Purkinje cell (primary cell): ENCODE data around the gene CSNK1G2. TPM values are rescaled to one million over a fixed set of nuclear protein-coding genes. Genes with fewer than 3 reads are reported as not detected.

ENCODE experiments used
- polyA plus RNA-seq: library from polyadenylated mRNA; unstranded; fragments of >200 nt; fragmentation: Nextera tagmentation; gene quantifications from 2 replicates; pipeline ENCODE4 v1.2.1, GENCODE V29; 2014

CSNK1G2 gene
- 0.40 and 0.52 TPM in 2 replicates for polyA plus RNA-seq

GRCh38 chr19:1941146-1942077 is at the start of gene CSNK1G2:
Gene CSNK1G2, plus strand, starts transcription at chr19:1941172. Its CDS starts 28,601 bp downstream, at chr19:1969773.

GRCh38 chr19:1905110-1905862 is 35.7 kb upstream of the CSNK1G2 start, which contains the start of the genes ADAT3 and SCAMP4:
Gene ADAT3, plus strand, starts transcription at chr19:1905399. Its CDS starts 6,649 bp downstream, at chr19:1912048.
Gene SCAMP4, plus strand, starts transcription at chr19:1905399. Its CDS starts 9,621 bp downstream, at chr19:1915020.

GRCh38 chr19:2015608-2015950 is 74.6 kb downstream of the CSNK1G2 start, which contains the start of gene BTBD2:
Gene BTBD2, minus strand, starts transcription at chr19:2015714. Its CDS starts 11 bp downstream, at chr19:2015703.

Other genes with a start within 250 kb of the CSNK1G2 start
- not detected in 2 replicates for gene ONECUT3, start 187.7 kb upstream of the CSNK1G2 start, polyA plus RNA-seq
- not detected in 2 replicates for gene ATP8B3, start 128.9 kb upstream of the CSNK1G2 start, polyA plus RNA-seq
- gene REXO1, start 92.7 kb upstream of the CSNK1G2 start, polyA plus RNA-seq = not detected in 2 replicates
- 0.14 and 0.15 TPM in 2 replicates for gene KLF16, start 77.6 kb upstream of the CSNK1G2 start, polyA plus RNA-seq
- gene ABHD17A, start 55.7 kb upstream of the CSNK1G2 start, polyA plus RNA-seq = 0.53 TPM in 1 of 2 replicates, not detected in the other
- not detected in 2 replicates for gene ADAT3, start 35.8 kb upstream of the CSNK1G2 start, polyA plus RNA-seq
- gene SCAMP4, start 35.8 kb upstream of the CSNK1G2 start, polyA plus RNA-seq = 2.4 and 2.7 TPM in 2 replicates
- gene BTBD2, start 74.5 kb downstream of the CSNK1G2 start, polyA plus RNA-seq = 0.18 and 0.24 TPM in 2 replicates
- gene MKNK2, start 110.1 kb downstream of the CSNK1G2 start, polyA plus RNA-seq = 7.4 and 8.7 TPM in 2 replicates
- 0.34 and 0.62 TPM in 2 replicates for gene MOB3A, start 155.2 kb downstream of the CSNK1G2 start, polyA plus RNA-seq
- gene IZUMO4, start 155.7 kb downstream of the CSNK1G2 start, polyA plus RNA-seq = not detected in 2 replicates
- 19.1 and 20.9 TPM in 2 replicates for gene AP3D1, start 210.4 kb downstream of the CSNK1G2 start, polyA plus RNA-seq
- 0.28 and 0.39 TPM in 2 replicates for gene DOT1L, start 222.8 kb downstream of the CSNK1G2 start, polyA plus RNA-seq